ENCODE results near the gene PFKL. TPM values are rescaled to one million over a fixed set of nuclear protein-coding genes. Genes with fewer than 3 reads are reported as not detected.

The PFKL gene
- polyA plus RNA-seq, 1 donor (not counting 4 experiments of a cell fraction or from before 2014, with no cell fraction given), result 46.6 TPM

DNA sequence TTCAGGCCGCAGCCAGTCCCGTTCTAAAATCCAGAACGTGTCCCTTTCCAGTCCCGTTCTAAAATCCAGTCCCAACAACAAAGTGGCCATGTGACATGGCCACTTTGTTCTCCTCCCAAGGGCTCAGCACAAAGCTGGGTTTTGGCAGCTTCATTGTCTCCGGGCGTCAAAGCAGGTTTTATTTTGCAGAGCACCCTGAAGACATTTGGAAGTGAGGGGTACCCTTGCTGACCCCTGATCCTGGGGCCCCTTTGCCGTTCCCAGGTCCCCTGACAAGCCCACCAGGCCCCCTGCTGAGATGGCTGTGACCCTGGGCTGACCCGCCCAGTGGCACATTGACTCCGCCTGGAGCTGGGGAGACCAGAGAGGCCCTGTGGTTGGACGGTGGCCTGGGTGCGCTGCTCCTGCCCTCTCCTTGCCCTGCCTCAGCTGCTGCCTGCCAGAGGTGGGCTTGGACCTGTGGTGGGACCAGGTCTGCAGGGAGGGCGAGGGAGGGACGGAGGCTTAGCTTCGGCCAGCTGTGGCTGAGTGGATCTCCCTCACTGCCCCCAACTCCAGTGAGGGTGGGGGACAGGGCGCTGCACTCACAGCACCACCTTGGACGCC is 4.3 kb downstream of the PFKL start:
- no peaks in the 10 kb centered on the region for H3K9me1 ChIP-seq (ENCODE audit: control insufficient read depth, extremely low read depth, insufficient read depth, low read length)
- dilution Hi-C loops (cut with MboI; ENCODE audit: extremely low pct_ligation_motif_present, low sequenced_read_pairs), result no loop called here
- no peak overlapping the region for H2AFZ ChIP-seq (ENCODE audit: control insufficient read depth, low read length)
- H3K9me3 ChIP-seq (ENCODE audit: control insufficient read depth, low read depth, low read length), result no peaks in the 10 kb centered on the region
- H3K27me3 ChIP-seq (ENCODE audit: control insufficient read depth, extremely low read depth, insufficient read depth, low read length), result no peaks in the 10 kb centered on the region
- FAIRE-seq, result no peak
- no peak overlapping the region for H3K4me3 ChIP-seq (ENCODE audit: control insufficient read depth in 2 of 3, extremely low read depth in 1 of 3, insufficient read depth in 2 of 3, low read depth in 1 of 3, low read length in 3 of 3)
- H3K9ac ChIP-seq (ENCODE audit: control insufficient read depth, extremely low read depth, insufficient read depth, low read length), result no peak overlapping the region
- TF ChIP-seq, protein P1, sequence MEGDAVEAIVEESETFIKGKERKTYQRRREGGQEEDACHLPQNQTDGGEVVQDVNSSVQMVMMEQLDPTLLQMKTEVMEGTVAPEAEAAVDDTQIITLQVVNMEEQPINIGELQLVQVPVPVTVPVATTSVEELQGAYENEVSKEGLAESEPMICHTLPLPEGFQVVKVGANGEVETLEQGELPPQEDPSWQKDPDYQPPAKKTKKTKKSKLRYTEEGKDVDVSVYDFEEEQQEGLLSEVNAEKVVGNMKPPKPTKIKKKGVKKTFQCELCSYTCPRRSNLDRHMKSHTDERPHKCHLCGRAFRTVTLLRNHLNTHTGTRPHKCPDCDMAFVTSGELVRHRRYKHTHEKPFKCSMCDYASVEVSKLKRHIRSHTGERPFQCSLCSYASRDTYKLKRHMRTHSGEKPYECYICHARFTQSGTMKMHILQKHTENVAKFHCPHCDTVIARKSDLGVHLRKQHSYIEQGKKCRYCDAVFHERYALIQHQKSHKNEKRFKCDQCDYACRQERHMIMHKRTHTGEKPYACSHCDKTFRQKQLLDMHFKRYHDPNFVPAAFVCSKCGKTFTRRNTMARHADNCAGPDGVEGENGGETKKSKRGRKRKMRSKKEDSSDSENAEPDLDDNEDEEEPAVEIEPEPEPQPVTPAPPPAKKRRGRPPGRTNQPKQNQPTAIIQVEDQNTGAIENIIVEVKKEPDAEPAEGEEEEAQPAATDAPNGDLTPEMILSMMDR (optimal IDR thresholded peaks at IDR 0.05 in 1 of 3, IDR thresholded peaks at IDR 0.05 in 1 of 3, conservative IDR thresholded peaks at IDR 0.05 in 1 of 3; ENCODE audit: extremely low read depth in 1 of 3, insufficient read depth in 2 of 3, low read length in 3 of 3), result no peak
- TF ChIP-seq EZH2 (IDR thresholded peaks at IDR 0.05; ENCODE audit: low read length), result no peak
- H3K79me2 ChIP-seq (ENCODE audit: control insufficient read depth, insufficient read depth, low read length), result peaks cover 36% of the 10 kb centered on the region
- H3K27ac ChIP-seq (ENCODE audit: control insufficient read depth, insufficient read depth, low read length), result no peak overlapping the region
- no peak overlapping the region for H3K4me2 ChIP-seq (ENCODE audit: control insufficient read depth, extremely low read depth, insufficient read depth, low read depth, low read length)
- no peak for DNase-seq (ENCODE audit: low read depth, low spot score)
- peaks cover 13% of the 10 kb centered on the region for H3K4me1 ChIP-seq (ENCODE audit: control insufficient read depth, extremely low read depth, insufficient read depth, low read length)
- H4K20me1 ChIP-seq (ENCODE audit: control insufficient read depth, extremely low read depth, insufficient read depth, low read length), result peaks cover 3% of the 10 kb centered on the region
- H3K36me3 ChIP-seq (ENCODE audit: control insufficient read depth in 2 of 2, extremely low read depth in 1 of 2, insufficient read depth in 2 of 2, low read length in 2 of 2), result peaks cover 0 to 14% of the 10 kb centered on the region in 2 experiments

DNA sequence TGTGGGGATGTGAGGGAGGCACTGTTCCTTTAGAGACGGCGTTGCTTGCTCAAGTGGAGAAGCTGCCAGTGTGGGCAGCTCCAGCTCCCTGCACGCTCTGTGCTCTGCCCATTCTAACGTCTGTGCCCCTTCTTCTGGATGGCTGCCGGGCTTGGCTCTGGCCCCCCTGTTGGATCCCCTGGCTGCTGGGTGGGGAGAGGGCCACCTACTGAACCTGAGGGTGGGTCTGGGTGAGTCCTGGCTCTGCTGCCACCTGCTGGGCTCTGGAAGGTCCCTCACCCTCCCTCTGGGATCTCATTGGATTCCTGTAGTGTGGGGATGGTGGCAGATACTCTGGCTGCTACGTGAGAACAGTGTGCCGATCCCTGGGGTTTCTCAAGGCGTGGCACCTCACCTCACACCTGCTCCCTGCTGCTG is 5.0 kb downstream of the PFKL start:
- Histone ChIP-seq H3K4me3 (ENCODE audit: control insufficient read depth in 2 of 3, extremely low read depth in 1 of 3, insufficient read depth in 2 of 3, low read depth in 1 of 3, low read length in 3 of 3) (no peak overlapping the region), H3K4me2 (ENCODE audit: control insufficient read depth, extremely low read depth, insufficient read depth, low read depth, low read length) (no peak overlapping the region), H3K79me2 (ENCODE audit: control insufficient read depth, insufficient read depth, low read length) (peaks cover 36% of the 10 kb centered on the region), H3K27ac (ENCODE audit: control insufficient read depth, insufficient read depth, low read length) (no peak overlapping the region), H3K36me3 (ENCODE audit: control insufficient read depth in 2 of 2, extremely low read depth in 1 of 2, insufficient read depth in 2 of 2, low read length in 2 of 2) (peaks cover 0 to 17% of the 10 kb centered on the region in 2 experiments), H2AFZ (ENCODE audit: control insufficient read depth, low read length) (no peak overlapping the region), H3K27me3 (ENCODE audit: control insufficient read depth, extremely low read depth, insufficient read depth, low read length) (no peaks in the 10 kb centered on the region), H4K20me1 (ENCODE audit: control insufficient read depth, extremely low read depth, insufficient read depth, low read length) (peaks cover 3% of the 10 kb centered on the region), H3K9ac (ENCODE audit: control insufficient read depth, extremely low read depth, insufficient read depth, low read length) (no peak overlapping the region), H3K4me1 (ENCODE audit: control insufficient read depth, extremely low read depth, insufficient read depth, low read length) (peaks cover 8% of the 10 kb centered on the region), H3K9me1 (ENCODE audit: control insufficient read depth, extremely low read depth, insufficient read depth, low read length) (no peaks in the 10 kb centered on the region), H3K9me3 (ENCODE audit: control insufficient read depth, low read depth, low read length) (no peaks in the 10 kb centered on the region)
- dilution Hi-C loops (cut with MboI; ENCODE audit: extremely low pct_ligation_motif_present, low sequenced_read_pairs), result no loop called here
- FAIRE-seq, result peak; percentile 26
- no peak for DNase-seq (ENCODE audit: low read depth, low spot score)
- TF ChIP-seq, protein P1 (optimal IDR thresholded peaks at IDR 0.05 in 1 of 3, IDR thresholded peaks at IDR 0.05 in 1 of 3, conservative IDR thresholded peaks at IDR 0.05 in 1 of 3; ENCODE audit: extremely low read depth in 1 of 3, insufficient read depth in 2 of 3, low read length in 3 of 3), result peak; percentile 66 to 71 (median 69)
- no peak for TF ChIP-seq EZH2 (IDR thresholded peaks at IDR 0.05; ENCODE audit: low read length)

All from keratinocyte (primary cell).